Measurements from ENCODE around the gene PAM16.

PAM16 gene

DNA sequence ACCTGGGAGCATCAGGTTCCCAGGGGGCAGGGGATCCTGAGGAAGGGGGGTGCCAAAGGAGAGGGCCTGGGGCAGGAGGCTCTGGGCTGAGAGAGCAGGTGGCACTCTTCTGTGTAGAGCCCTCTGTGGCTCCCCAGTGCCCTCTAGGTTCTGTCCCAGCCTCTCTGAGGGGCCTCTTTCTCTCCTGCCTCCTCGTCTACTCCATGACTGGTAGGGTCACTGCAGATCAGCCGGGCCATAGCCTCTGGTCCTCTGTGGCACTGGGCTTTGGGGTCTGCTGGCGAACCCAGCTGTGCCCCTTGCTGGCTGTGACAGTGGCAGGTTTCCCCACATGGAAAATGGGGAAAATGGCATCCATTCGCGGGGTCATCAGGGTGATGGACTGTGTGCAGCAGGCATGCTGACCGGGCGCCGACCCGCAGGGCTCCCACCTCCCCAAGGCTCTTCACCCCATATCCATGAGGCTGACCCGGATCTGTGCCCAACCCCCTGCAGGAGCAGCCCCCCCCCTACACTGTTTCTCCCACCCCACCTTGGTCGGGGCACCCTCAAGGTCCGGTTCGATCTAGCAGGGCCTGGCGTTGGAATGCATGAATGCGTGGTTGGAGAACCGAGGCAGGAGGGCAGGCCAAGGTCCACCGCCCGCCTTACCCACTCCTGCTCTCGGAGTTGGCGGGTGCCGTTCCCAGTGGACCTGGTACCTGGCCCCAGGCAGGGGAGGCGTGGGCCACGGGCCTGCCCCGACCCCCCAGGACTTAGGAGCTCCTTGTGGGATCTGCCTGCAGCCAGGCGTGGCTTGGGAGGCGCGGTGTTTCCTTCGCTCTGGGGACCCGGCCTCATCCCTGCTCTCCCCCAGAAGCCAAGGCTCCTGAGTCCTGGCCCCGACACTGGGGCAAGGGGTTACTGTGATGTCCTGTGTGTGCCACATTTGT lies 28.7 kb downstream of the PAM16 start:
- no peak for DNase-seq

DNA sequence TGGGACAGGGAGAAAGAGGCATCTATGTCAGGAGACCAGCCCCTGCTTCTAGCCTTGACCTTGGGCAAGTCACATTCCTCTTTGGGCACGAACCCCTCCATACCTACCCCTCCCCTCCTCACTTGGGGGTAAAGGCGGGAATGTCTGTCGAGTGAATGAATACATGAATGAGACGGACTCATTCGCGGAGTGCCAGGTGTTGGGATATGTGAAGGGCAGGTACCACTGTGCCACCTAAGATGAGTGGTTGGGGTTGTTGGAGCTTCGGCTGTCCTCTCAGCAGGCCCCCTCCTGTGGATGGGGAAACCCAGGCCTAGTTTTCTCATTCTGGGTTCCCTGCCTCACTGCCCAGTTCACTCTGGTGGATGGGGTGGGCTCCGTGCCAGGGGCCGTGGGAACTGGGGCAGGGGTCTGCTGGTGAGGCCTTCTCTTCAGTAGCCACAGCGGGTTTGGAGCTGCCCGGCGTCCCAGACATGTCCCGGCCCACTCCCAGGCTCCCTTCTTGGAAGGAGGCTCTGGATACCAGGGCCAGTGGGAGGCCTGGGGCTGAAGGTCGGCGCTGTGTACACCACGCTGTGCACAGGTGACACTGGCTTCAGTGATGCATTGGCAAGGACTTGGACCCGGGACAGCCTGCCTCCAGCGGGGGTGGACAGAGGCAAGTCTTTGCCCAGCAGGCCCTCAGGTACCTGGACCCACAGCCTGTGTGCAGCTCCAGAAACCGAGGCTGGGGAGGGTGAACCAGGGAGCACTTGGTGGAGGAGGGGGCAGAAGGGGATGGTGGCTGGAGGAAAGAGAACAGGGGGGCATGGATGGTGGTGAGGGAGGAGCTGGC lies 29.6 kb downstream of the PAM16 start:
- DNase-seq, result no peak

DNA sequence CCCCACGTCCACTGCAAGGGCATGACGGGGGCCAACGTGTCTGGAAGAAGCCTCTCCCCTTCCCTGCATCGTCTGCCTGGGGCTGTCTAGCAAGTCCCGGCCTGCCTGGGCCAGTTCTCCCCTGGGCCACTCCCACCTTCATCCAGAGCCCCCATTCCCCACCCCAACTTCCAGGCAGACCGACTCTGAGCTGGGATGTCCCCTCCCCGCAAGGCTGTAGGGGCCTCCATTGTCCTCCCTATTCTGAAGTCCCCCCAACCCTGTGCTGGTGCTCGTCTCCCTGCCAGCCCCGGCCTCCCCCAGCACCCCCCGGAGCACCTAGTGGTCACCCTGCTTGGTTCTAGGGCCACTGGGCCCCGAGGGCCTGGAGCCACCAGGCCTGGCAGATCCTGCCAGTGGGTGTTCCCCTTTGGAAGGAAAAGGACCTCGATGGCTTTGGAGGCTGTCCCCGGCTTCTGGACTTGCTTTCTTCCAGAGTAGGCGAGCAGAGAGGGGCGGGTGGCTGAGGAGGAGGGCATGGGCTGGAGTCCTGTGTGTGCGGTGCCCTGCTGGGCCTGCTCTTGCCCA lies 30.5 kb downstream of the PAM16 start:
- peak in 1 of 56 donors; percentile 16 for DNase-seq

DNA sequence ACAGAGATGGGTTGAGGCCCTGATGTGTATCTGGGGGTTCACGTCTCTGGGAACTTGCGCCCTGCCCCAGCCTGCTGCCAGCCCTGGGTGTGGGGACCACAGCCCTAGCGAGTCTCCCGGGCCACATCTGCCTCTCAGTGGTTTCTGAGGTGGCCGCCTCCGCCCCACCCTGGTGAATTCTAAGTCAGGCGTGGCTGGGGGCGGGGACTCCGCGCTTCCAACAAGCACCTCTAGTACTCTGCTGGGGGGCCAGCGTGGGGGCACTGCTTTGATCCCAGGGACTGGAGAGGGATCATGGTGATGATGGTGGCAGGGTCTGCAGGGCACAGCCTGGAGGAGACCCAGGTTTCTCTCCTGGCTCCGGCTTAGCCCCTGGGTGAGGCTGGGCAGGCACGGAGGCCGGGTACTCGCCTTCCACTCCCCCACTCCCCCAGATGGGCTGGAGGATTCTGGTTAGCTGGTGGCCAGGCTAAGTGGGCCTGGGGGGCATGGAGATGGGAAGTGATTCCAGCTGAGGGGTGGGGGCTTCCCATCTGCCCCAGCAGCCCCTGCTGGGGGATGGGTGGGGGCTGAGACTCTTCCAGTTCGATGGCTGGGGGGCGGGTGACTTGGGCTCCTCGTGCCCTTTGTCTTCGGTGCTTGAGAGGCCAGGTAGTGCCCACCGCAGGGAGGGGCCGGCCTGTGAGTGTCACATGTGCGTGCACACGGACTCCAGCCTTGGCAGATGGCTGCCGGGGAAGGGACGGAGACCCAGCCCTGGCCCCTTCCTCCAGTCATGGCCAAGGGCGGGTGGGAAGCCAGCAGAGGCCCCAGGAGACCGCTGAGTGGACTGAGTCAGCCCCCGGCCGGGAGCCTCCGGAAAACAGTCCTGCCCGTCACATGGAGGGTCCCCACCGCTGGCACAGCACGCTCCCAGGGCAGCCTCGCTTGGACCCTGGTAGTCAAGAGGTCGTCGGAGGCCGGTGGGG lies 31.4 kb downstream of the PAM16 start:
- peak in 4 of 56 donors; percentile 2 to 40 (median 14) for DNase-seq

DNA sequence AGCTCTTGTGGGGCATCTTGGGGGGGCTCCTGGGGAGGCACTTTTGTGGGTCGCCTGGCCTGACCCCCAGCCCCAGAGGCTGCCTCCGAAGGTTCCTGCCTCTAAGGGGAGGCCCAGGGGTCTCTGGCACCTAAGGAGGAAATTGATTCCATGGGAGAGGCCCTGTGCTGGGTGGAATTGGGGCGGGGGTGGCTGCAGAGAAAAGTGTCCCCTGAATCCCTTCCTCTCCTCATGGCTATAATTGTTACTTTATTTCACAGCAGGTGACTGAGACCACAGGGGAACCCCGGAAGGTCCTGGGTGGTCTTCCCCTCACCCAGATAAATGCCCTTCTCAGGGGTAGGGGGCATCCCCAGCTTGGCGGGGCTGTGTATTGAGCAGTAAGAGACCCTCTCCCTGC lies 32.2 kb downstream of the PAM16 start:
- DNase-seq, result no peak

DNA sequence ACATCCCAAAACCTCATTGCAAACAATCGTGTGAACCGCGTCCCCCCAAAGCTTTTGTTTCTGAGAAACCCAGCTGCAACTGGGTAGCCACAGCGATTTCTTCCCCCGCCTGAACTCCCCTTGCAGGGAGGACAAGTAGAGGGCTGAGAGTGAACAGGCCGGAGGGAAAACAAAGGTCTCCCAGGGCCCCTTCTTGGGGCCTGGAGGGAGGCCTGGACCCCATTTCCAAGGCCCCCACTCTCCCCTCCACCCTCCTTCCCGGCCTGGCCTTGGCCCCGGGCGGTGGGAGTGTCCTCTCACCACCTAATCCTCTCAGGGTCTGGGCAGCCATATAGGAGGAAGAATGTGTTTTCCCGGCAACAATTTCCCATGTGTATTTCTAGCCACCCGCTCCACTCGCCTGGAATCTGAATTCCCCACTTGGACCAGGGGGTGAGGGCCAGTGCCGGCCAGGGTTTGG lies 32.6 kb downstream of the PAM16 start:
- no peak for DNase-seq

DNA sequence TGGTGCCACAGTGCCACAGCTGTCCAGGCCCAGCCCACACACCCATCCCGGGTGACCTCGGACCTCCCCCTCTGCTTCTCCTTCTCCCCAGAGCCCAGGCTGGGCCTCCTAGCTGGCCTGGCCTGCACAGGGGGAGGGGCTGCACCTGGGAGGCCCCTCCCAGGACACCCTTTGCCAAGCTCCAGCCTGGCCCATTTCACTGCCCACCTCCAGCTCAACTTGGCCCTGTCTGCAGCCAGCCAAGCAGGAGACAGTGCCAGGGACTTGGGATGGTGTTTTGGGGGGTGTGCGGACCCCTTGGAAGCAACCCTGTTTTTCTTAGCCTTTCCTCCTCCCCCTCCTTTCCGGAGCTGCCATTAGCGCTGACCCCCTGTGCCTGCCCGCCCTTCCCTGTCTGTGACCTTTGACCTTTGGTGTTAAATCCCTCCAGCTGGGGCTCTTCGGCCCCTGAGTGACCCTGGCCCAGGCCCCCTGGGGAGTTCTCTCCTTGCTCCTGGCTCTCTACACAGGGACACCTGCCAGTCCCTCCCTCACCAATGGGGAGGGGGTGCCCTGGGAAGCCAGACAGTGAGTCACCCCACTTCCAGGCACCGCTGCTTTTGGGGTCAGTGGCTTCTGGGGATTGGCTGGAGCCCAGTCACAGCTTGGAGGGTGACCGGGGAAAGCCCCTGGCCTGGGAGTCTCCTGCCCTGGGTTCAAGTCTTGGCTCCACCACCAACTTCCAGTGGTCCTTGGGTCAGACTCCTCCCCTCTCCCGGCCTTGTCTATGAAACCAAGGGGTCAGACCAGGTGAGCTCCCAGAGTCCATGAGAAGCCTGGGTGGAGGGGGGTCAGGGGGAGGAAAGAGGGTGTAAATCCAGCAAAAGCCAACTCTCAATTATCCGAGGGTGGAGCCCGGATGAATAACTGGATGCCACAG lies 33.3 kb downstream of the PAM16 start:
- DNase-seq, result peak in 2 of 56 donors; percentile 16 to 37

DNA sequence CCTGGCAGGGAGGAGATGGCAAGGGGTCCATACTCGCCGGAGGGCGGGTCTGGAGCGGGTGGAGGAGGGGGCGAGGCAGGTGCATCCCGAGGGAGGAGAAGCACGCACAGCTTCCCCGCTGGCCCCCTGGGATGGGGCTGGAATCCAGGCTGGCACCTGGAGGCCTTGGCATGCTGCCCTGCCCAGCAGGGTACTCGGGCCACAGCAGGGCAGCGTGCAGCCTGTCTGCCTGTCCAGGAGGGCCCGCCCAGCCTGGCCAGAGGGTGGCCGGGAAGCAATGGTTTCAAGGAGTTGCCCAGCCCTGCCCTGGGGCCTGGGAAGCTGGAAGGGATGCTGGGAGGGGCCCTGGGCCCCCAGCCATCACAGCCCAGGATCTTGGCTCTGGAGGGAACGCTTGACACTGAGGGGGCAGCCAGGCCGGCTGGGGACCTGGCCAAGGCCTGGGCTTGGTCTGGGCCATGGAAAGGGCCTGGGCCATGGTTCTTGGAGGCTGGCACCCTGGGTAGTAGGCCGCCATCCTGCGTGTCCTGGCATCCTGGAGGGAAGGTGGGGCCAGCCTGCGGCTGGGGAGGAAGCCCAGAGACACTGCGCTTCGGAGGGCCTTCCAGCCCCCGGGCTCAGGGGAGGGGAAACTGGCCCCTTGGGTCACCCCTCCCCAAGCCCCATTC lies 34.1 kb downstream of the PAM16 start:
- peak in 42 of 56 donors; percentile 26 to 81 (median 54) for DNase-seq

DNA sequence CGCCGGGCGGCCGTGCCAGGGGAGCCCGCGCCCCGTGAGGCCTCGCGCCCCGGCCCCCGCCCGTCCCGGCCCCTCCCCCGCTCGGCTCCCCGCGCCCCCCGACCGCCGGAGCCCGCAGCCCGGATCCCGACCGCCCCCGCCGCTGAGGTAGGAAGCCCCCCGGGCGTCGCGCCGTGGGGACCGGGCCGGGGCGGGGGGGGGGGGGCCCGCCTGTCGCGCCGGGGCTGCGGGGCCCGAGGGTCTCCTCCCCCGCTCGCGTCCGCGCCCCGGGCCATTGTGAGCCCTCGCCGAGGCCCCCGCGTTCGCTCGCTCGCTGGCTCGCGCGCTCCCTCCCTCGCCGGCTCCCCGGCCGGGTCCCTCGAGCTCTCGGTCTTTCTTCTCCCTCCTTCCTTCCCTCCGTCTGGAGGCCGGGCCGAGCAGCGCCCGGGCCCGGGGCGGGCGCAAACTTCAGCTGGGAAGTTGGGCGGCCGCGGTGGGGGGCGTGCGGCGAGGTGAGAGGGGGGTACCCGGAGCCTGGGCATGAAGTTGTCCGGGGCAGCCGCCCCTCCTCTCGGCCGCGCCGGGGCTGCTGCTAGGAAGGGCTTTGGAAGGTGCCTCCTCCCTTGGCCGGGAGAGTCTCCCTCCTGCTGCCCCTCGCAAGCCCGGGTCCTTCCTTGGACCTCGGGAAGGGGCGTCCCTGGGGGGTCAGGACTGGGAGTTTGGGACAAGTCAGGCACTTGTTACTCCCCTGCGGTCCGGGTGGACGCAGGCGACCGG lies 34.8 kb downstream of the PAM16 start:
- peak in 5 of 56 donors; percentile 19 to 53 (median 41) for DNase-seq

DNA sequence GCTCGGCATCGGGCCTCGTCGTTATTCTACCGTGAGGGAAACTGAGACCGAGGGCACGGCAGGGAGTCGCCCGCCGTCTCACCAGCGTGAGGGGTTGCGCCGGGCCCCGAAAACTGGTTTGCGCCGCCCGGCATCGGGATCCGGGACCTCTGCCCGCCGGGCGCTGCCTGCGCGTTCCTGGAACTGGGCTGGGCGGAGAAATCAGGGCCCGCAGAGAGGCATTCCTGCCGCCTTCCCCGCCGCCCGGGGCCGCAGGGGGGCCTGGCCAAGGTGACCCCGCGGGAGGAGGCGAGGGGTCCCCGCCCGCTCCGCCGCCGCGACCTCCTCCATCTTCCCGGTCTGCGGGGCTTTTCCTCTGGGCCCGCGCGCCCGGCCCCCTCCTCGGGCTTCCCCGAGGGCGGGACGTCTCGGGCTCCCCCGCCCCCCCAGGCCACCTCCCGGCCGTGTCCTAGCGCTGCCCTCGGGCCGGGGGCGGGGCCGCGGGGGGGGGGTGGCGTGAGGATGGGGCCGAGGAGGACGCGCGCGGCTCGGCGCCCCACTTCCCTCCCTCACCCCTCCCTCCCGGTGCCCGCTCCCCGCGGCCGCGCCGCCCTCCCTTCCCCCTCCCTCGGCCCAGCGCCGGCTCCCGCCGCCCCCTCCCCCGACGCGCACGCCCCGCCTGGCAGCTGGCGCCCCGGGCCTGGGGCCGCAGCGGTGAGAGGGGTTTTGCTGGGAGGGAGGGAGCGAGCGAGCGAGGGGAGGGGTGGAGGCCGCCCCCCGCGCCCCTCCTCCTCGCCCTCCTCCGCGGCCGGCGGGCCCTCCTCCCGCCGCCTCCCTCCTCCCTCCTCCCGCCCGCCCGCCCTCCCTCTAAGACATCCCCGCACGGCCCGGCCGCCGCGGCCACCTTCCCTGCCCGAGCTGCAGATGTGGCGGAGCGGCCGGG lies 35.7 kb downstream of the PAM16 start, which contains the start of gene GLIS2:
TSS of gene GLIS2 (plus strand) at position 882 of the 922 bp plus-strand sequence. CDS start 16,214 bp downstream, outside the sequence.
- DNase-seq, result peak in 38 of 56 donors; percentile 8 to 79 (median 48)

DNA sequence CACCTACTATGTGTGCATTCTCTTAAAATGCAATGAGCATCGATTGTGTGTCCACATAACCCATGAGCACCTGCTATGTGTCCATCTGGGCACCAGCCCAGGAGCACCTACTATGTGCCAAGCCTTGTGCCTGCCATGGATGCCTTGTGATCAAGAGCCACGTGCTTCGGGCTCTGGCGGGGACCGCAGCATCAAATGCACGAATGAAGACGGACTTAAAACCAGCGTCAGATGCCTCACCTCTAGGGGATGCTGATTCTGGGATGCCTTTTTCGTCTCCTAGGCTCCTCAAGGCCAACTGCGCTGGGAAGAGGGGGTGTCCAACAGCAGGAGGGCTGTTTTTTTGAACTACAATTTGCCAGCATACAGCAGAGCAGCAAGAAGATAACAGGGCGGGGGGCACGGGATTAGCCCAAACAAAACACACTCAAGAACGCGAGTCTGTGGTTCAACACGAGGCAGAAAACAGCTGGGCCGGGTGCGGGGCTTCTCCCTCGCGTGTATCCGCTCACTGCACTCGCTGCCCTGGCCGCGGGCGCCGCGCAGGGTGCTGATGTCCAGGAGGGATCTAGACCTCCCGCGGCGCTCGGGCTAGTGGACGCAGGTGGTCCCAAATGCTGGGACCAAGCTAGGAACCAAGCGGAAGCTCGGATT lies 36.5 kb downstream of the PAM16 start:
- DNase-seq, result peak in 1 of 56 donors; percentile 9

DNA sequence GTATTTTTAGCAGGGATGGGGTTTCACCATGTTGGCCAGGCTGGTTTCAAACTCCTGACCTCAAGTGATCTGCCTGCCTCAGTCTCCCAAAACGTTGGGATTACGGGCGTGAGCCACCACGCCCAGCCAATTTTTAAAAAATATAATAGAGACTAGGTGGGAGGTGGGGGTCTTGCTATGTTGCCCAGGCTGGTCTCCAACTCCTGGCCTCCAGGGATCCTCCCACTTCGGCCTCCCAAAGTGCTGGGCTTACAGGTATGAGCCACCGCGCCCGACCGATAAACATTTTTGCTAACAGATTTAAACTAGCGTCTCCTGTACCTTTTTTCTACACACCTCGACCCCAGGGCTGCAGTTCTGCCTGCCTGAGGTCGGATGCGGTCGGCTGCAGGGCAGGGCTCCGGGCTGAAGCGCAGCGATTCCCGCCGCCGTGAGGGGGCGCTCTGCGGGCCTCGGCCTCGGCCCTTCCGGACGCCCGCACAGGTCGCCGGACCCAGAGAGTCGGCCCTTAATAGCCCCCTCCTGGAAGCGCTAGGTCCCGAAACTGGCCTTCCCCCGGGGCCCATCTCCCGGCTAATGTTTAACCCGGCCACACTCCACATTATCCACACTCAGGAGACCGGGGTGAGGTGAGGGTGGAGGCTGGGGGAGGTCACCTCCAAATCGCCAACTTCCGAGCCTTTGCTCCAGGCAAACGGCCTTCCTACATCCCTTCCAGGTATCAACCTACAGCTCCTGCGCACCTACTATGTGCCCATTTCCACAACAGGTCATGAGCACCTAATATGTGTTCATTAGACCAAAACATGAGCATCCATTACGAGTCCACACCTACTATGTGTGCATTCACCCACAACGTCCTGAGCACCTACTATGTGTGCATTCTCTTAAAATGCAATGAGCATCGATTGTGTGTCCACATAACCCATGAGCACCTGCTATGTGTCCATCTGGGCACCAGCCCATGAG lies 37.3 kb downstream of the PAM16 start:
- DNase-seq, result peak in 1 of 56 donors; percentile 18

DNA sequence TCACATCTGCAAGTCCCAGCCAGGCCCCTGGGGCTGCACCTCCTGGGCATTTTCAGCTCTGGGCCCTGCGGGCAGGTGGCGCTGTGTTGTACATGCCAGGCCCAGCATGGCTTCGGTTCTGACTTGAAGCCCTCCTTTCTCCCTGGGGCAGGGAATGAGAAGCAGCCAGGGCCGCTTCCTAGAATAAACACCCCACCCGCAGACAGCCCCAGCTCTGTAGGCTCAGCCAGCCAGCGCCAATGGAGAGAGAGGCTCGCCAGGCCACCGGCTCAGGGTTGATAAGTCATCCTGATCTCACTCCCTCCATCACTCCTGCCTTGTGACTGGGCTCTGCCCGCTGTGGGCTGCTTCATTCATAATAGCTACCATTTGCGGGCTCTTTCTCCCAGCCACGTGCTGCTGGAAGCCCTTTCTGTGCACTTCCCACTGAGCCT lies 41.3 kb downstream of the PAM16 start:
- DNase-seq, result peak in 7 of 56 donors; percentile 11 to 49 (median 19)

DNA sequence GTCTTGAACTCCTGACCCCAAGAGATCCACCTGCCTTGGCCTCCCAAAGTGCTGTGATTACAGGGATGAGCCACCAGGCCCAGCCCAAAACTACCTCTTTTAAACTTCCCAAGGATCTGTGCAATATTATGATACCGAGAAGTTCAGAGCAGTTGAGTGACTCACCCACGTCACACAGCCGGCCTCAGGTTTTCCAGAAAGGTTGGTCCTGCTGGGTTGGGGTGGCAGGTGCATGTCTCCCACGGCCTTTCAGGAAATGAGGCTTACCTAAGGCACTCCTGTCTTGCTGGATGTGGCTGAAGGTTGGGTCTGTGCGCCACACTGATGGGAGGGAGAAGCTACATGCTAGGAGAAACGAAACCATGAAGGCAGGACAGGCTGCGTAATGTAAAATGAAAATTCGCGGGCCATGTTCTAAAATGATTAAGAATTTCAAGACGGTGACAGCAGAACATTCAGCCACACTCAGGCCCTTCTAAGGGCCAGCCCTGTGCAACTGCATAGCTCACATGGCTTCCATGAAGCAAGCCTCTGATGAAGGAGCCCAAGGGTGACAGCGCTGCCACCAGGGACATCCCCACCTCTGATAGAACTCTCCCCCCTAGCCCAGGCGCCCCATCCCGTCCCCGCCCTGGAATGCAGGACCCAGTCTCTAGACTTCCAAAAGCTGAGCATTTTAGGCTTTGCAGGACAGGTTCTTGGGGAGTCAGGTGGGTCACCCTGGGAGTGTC lies 41.9 kb downstream of the PAM16 start:
- no peak for DNase-seq
